ENCODE measurements around the gene LRBA. TPM values are rescaled to one million over a fixed set of nuclear protein-coding genes. Genes with fewer than 3 reads are reported as not detected.

The LRBA gene
- polyA plus RNA-seq, 1 of the 3 experiments (the other 2 are of a cell fraction): 11.4 TPM

GRCh38 chr4:150289881-150290280, 725.2 kb downstream of the LRBA start:
- Histone ChIP-seq H3K79me2 (ENCODE audit: insufficient read depth) (no peaks in the 10 kb centered on the region), H3K4me2 (no peak overlapping the region), H3K36me3 (replicated peaks in 1 of 2; ENCODE audit: control insufficient read depth in 1 of 2, insufficient read depth in 2 of 2, low read length in 1 of 2) (peaks cover 0 to 6% of the 10 kb centered on the region in 2 experiments), H3K4me3 (ENCODE audit: low read depth in 2 of 2, low read length in 1 of 2) (no peak overlapping the region), H3K4me1 (ENCODE audit: control insufficient read depth in 1 of 2, insufficient read depth in 2 of 2, low read depth in 1 of 2, low read length in 1 of 2) (peaks cover 0 to 2% of the 10 kb centered on the region in 2 experiments; a peak in 1 of 4 replicates), H3K9ac (no peak overlapping the region), H3K9me2 (no peaks in the 10 kb centered on the region), H2AFZ (ENCODE audit: low read depth) (no peak overlapping the region), H3K27me3 (ENCODE audit: insufficient read depth) (no peaks in the 10 kb centered on the region), H3K27ac (ENCODE audit: low read depth in 2 of 2, low read length in 1 of 2) (no peak overlapping the region), H4K20me1 (ENCODE audit: insufficient read depth) (no peaks in the 10 kb centered on the region), H3K9me3 (no peaks in the 10 kb centered on the region), H3F3A (replicated peaks; ENCODE audit: insufficient read depth) (no peaks in the 10 kb centered on the region)
- TF ChIP-seq GABPA (IDR thresholded peaks at IDR 0.05; ENCODE audit: low read depth) (no peak), SIN3A (IDR thresholded peaks at IDR 0.05; ENCODE audit: borderline replicate concordance, low read depth, low read length) (no peak), FOXJ3 (CRISPR knock-in tag; IDR thresholded peaks at IDR 0.05) (no peak), SMC3 (IDR thresholded peaks at IDR 0.05; ENCODE audit: low read depth, low read length) (no peak), RXRA (IDR thresholded peaks at IDR 0.05; ENCODE audit: borderline replicate concordance, low read depth) (no peak), JUND (IDR thresholded peaks at IDR 0.05) (no peak), CTCF (IDR thresholded peaks at IDR 0.05) (no peak), GATA2 (CRISPR knock-in tag; IDR thresholded peaks at IDR 0.05) (no peak), RAD21 (IDR thresholded peaks at IDR 0.05; ENCODE audit: low read length) (no peak), ELF1 (IDR thresholded peaks at IDR 0.05) (no peak), RFX5 (IDR thresholded peaks at IDR 0.05; ENCODE audit: low read length) (no peak)
- TF ChIP-seq, protein P1, sequence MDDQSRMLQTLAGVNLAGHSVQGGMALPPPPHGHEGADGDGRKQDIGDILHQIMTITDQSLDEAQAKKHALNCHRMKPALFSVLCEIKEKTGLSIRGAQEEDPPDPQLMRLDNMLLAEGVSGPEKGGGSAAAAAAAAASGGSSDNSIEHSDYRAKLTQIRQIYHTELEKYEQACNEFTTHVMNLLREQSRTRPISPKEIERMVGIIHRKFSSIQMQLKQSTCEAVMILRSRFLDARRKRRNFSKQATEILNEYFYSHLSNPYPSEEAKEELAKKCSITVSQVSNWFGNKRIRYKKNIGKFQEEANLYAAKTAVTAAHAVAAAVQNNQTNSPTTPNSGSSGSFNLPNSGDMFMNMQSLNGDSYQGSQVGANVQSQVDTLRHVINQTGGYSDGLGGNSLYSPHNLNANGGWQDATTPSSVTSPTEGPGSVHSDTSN (IDR thresholded peaks at IDR 0.05): no peak
- WGBS (ENCODE audit: low lambda C conversion rate): 98% methylated on average over 3 of the region's 3 CpGs
- CTCF ChIA-PET: interaction anchor here (0.9 kb wide), 1 partner anchor 8 kb away, joined by 3 read pairs; no protein-coding TSS in a partner anchor
- DNase-seq: no peak
- POLR2A ChIA-PET: no interaction called here

GRCh38 chr4:150289198-150289597, 725.9 kb downstream of the LRBA start:
- Histone ChIP-seq H3K9ac (no peak overlapping the region), H3F3A (replicated peaks; ENCODE audit: insufficient read depth) (peaks cover 4% of the 10 kb centered on the region), H3K27ac (ENCODE audit: low read depth in 2 of 2, low read length in 1 of 2) (no peak overlapping the region), H3K9me3 (no peaks in the 10 kb centered on the region), H3K4me2 (no peak overlapping the region), H4K20me1 (ENCODE audit: insufficient read depth) (no peaks in the 10 kb centered on the region), H3K36me3 (replicated peaks in 1 of 2; ENCODE audit: control insufficient read depth in 1 of 2, insufficient read depth in 2 of 2, low read length in 1 of 2) (peaks cover 0 to 6% of the 10 kb centered on the region in 2 experiments), H3K9me2 (no peaks in the 10 kb centered on the region), H3K27me3 (ENCODE audit: insufficient read depth) (no peaks in the 10 kb centered on the region), H3K4me3 (ENCODE audit: low read depth in 2 of 2, low read length in 1 of 2) (no peak overlapping the region), H3K4me1 (ENCODE audit: control insufficient read depth in 1 of 2, insufficient read depth in 2 of 2, low read depth in 1 of 2, low read length in 1 of 2) (peaks cover 0 to 2% of the 10 kb centered on the region in 2 experiments; a peak in 1 of 4 replicates), H2AFZ (ENCODE audit: low read depth) (no peak overlapping the region), H3K79me2 (ENCODE audit: insufficient read depth) (no peaks in the 10 kb centered on the region)
- DNase-seq: no peak
- WGBS (ENCODE audit: low lambda C conversion rate): 85% methylated on average over 2 of the region's 2 CpGs
- POLR2A ChIA-PET: interaction anchor here (0.6 kb wide), 1 partner anchor 21 kb away, joined by 3 read pairs; no protein-coding TSS in a partner anchor
- CTCF ChIA-PET: no interaction called here
- TF ChIP-seq GATA2 (CRISPR knock-in tag; IDR thresholded peaks at IDR 0.05) (no peak), RAD21 (IDR thresholded peaks at IDR 0.05; ENCODE audit: low read length) (no peak), NRF1 (IDR thresholded peaks at IDR 0.05; ENCODE audit: low read depth, low read length) (no peak), RFX5 (IDR thresholded peaks at IDR 0.05; ENCODE audit: low read length) (no peak), EP300 (IDR thresholded peaks at IDR 0.05; ENCODE audit: borderline replicate concordance in 1 of 2, low read depth in 1 of 2, low read length in 1 of 2) (no peak), TCF12 (IDR thresholded peaks at IDR 0.05) (no peak), REST (IDR thresholded peaks at IDR 0.05; ENCODE audit: low read depth, low read length) (no peak), IRF3 (IDR thresholded peaks at IDR 0.05; ENCODE audit: low read depth, low read length) (no peak), GABPA (IDR thresholded peaks at IDR 0.05; ENCODE audit: low read depth) (no peak), NFIC (IDR thresholded peaks at IDR 0.05; ENCODE audit: borderline replicate concordance) (no peak), SIN3A (IDR thresholded peaks at IDR 0.05; ENCODE audit: borderline replicate concordance, low read depth, low read length) (no peak), ZBTB33 (IDR thresholded peaks at IDR 0.05; ENCODE audit: borderline replicate concordance, low read depth) (no peak)

All from SK-N-SH (cell line).